ENCODE data around the gene PGGHG. TPM values are rescaled to one million over a fixed set of nuclear protein-coding genes. Genes with fewer than 3 reads are reported as not detected.
A peak's percentile ranks its signal among the peaks of the same experiment; 100 is the strongest.

Gene PGGHG
- total and polyA plus RNA-seq, 2 of the 13 experiments (the other 11 are each of a cell fraction or from before 2014, with no cell fraction given): 5.9 to 14.8 TPM

DNA sequence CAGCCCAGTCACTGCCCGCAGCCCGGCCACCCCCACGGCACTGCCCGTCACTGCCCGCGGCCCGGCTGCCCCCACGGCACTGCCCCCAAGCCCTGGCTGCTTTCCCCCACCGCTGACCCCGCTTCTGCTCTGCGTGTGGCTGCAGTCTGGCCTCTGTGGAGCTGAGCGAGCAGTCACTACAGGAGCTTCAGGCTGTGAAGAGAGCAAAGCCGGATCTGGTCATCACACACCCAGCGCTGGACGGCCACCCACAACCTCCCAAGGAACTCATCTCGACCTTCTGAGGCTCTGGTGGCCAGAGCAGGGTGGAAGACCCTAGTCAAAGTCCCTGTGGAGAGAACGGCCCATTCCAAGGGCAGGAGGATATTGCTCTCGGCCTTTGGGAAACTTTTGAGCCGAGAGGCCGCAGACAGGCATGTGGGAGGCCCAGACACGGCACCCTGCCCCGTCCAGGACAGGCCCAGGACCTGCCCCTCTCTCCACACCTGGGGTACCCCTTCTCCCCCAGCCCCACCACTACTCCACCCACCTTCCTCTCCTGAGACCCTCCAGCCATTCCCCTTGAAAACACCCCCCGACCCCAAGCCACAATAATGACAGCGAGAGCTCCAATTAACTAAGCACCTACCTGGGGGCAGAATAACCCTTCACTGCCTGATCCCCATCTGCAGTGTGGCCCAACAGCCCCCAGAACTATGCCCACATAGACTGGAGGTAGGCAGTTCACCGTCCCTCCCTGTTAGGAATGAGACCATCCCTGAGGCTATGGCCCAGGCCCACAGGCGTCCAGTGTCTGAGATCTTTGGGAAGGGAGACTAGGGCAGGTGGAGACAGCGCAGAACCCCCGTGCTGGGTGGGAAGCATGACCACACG, 3.7 kb upstream of the PGGHG start:
- H3K4me2 ChIP-seq (ENCODE audit: low read depth, low read length): no peak overlapping the region
- H2AFZ ChIP-seq (ENCODE audit: low read length): no peak overlapping the region
- in situ Hi-C loops (cut with HindIII; ENCODE audit: extremely low pct_ligation_motif_present, low pct_unique_long_range_greater_than_20kb) (no loop called here), intact Hi-C loops (cut with micrococcal nuclease; ENCODE audit: unreplicated experiment) (no loop called here)
- no peak overlapping the region for H3K4me3 ChIP-seq (replicated peaks in 1 of 3; ENCODE audit: insufficient read depth in 1 of 3, low read depth in 2 of 3, low read length in 3 of 3)
- ATAC-seq (peak; percentile 23), DNase-seq (ENCODE audit: low spot score) (no peak), FAIRE-seq (no peak)
- no peak overlapping the region for H3K9ac ChIP-seq (ENCODE audit: insufficient read depth, low read depth, low read length)
- peaks cover 9 to 78% of the 10 kb centered on the region in 2 experiments; a peak in 4 of 5 replicates for H3K27me3 ChIP-seq (ENCODE audit: control insufficient read depth in 1 of 2, insufficient read depth in 2 of 2, low read length in 2 of 2)
- BruUV-seq (replicated peaks): no TSS peak
- 0 out of 2 replicates have a peak, but pooled peaks have one; percentile 56 for TF ChIP-seq EZH2 (conservative IDR thresholded peaks at IDR 0.05; ENCODE audit: low read depth, low read length)
- no peak for TF ChIP-seq FIP1L1 (IDR thresholded peaks at IDR 0.05; ENCODE audit: borderline replicate concordance, insufficient read depth, low read depth, low read length)
- TF ChIP-seq, protein P1, sequence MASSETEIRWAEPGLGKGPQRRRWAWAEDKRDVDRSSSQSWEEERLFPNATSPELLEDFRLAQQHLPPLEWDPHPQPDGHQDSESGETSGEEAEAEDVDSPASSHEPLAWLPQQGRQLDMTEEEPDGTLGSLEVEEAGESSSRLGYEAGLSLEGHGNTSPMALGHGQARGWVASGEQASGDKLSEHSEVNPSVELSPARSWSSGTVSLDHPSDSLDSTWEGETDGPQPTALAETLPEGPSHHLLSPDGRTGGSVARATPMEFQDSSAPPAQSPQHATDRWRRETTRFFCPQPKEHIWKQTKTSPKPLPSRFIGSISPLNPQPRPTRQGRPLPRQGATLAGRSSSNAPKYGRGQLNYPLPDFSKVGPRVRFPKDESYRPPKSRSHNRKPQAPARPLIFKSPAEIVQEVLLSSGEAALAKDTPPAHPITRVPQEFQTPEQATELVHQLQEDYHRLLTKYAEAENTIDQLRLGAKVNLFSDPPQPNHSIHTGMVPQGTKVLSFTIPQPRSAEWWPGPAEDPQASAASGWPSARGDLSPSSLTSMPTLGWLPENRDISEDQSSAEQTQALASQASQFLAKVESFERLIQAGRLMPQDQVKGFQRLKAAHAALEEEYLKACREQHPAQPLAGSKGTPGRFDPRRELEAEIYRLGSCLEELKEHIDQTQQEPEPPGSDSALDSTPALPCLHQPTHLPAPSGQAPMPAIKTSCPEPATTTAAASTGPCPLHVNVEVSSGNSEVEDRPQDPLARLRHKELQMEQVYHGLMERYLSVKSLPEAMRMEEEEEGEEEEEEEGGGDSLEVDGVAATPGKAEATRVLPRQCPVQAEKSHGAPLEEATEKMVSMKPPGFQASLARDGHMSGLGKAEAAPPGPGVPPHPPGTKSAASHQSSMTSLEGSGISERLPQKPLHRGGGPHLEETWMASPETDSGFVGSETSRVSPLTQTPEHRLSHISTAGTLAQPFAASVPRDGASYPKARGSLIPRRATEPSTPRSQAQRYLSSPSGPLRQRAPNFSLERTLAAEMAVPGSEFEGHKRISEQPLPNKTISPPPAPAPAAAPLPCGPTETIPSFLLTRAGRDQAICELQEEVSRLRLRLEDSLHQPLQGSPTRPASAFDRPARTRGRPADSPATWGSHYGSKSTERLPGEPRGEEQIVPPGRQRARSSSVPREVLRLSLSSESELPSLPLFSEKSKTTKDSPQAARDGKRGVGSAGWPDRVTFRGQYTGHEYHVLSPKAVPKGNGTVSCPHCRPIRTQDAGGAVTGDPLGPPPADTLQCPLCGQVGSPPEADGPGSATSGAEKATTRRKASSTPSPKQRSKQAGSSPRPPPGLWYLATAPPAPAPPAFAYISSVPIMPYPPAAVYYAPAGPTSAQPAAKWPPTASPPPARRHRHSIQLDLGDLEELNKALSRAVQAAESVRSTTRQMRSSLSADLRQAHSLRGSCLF (CRISPR knock-in tag; IDR thresholded peaks at IDR 0.05; ENCODE audit: borderline replicate concordance): no peak
- H3K27ac ChIP-seq (ENCODE audit: extremely low read length, insufficient read depth, low read length): no peak overlapping the region
- CTCF ChIA-PET (ENCODE audit: low intra/inter-chr PET ratio, low total read pairs): no interaction called here
- no peaks in the 10 kb centered on the region for H3K36me3 ChIP-seq (replicated peaks in 1 of 2; ENCODE audit: control insufficient read depth in 1 of 2, insufficient read depth in 2 of 2, low read length in 2 of 2)
- H3K4me1 ChIP-seq (ENCODE audit: insufficient read depth, low read length): peaks cover 41% of the 10 kb centered on the region
- no peaks in the 10 kb centered on the region for H3K9me3 ChIP-seq (ENCODE audit: low read length)
- POLR2A ChIA-PET: no interaction called here
- H3K79me2 ChIP-seq (ENCODE audit: insufficient read depth, low read length): no peaks in the 10 kb centered on the region
- 38% methylated on average over 10 of the region's 29 CpGs for whole genome bisulfite sequencing (ENCODE audit: low lambda C conversion rate)
- no peaks in the 10 kb centered on the region for H4K20me1 ChIP-seq (ENCODE audit: insufficient read depth, low read length)
